H1 (cell line): ENCODE measurements around the gene CEP126. TPM values are rescaled to one million over a fixed set of nuclear protein-coding genes. Genes with fewer than 3 reads are reported as not detected.

Experiments
- CTCF ChIA-PET: fragments of 300-600 bp; sonication (Branson Sonifier 250); formaldehyde crosslinking; loops from one replicate; lab custom pipeline; 2021; ENCODE audit not compliant: partially characterized antibody; lab: Charles Lee
- POLR2A ChIA-PET: fragments of 300-600 bp; sonication (Branson Sonifier 250); formaldehyde crosslinking; loops from one replicate; lab custom pipeline; 2021; ENCODE audit warnings: inconsistent platforms; ENCODE audit not compliant: partially characterized antibody; lab: Charles Lee
- DNase-seq, 2 experiments: peaks; one replicate each; pipeline versions ENCODE4 v3.0.0 to v3.0.0-alpha.2; 2010 to 2022; ENCODE audit warnings: low spot score in 2 of 2, low read depth in 1 of 2, mixed read lengths in 1 of 2
- FAIRE-seq: peaks from 2 replicates; lab custom pipeline; 2011; peaks lifted over from hg19 to GRCh38; lab: Jason Lieb, UNC
- H2AFZ ChIP-seq: 2 replicates; pipeline ENCODE4 v1.8.1; 2012; ENCODE audit warnings: low read length, inconsistent platforms
- H2AK5ac ChIP-seq: 2 replicates; pipeline ENCODE4 v1.6.1; 2013; ENCODE audit warnings: low read depth, low read length
- H2BK120ac ChIP-seq: replicated peaks from 2 replicates; pipeline ENCODE3; 2013; ENCODE audit warnings: low read depth, low read length, inconsistent platforms
- H2BK12ac ChIP-seq: 2 replicates; pipeline ENCODE4 v1.6.1; 2013; ENCODE audit warnings: low read depth, low read length
- H2BK15ac ChIP-seq: 2 replicates; pipeline ENCODE4 v1.6.1; 2013; ENCODE audit warnings: low read length
- H2BK20ac ChIP-seq: 2 replicates; pipeline ENCODE4 v1.6.1; 2013; ENCODE audit warnings: low read length
- H2BK5ac ChIP-seq: 2 replicates; pipeline ENCODE4 v1.6.1; 2013; ENCODE audit warnings: low read depth, low read length
- H3K14ac ChIP-seq: 2 replicates; pipeline ENCODE4 v1.6.1; 2013; ENCODE audit warnings: inconsistent platforms; ENCODE audit not compliant: insufficient read length
- H3K18ac ChIP-seq: 2 replicates; pipeline ENCODE4 v1.6.1; 2013; ENCODE audit warnings: low read length; ENCODE audit errors: extremely low read depth
- H3K23ac ChIP-seq: 2 replicates; pipeline ENCODE4 v1.6.1; 2013; ENCODE audit warnings: inconsistent platforms; ENCODE audit not compliant: insufficient read length
- H3K23me2 ChIP-seq: 2 replicates; pipeline ENCODE4 v1.6.1; 2013; ENCODE audit warnings: low read depth, low read length
- H3K27ac ChIP-seq: 2 replicates; pipeline ENCODE4 v1.6.1; 2011; ENCODE audit warnings: low read depth, low read length, inconsistent platforms
- H3K27me3 ChIP-seq, 4 experiments: replicated peaks in 1 of 4; 1 replicate in 1 of 4; 2 replicates in 3 of 4; pipeline versions ENCODE4 v1.6.1 to v1.8.1; 2011 to 2013; ENCODE audit warnings: low read length in 3 of 4, mild to moderate bottlenecking in 3 of 4, inconsistent platforms in 2 of 4, mixed read lengths in 2 of 4, moderate library complexity in 1 of 4; ENCODE audit not compliant: control insufficient read depth in 3 of 4, insufficient read depth in 3 of 4; ENCODE audit errors: extremely low read depth in 1 of 4
- H3K36me3 ChIP-seq, 4 experiments: 2 replicates each; pipeline versions ENCODE4 v1.6.1 to v1.8.1; 2011 to 2013; ENCODE audit warnings: mild to moderate bottlenecking in 4 of 4, low read length in 3 of 4, moderate library complexity in 2 of 4, control low read depth in 1 of 4, inconsistent platforms in 1 of 4; ENCODE audit not compliant: insufficient read depth in 4 of 4, control insufficient read depth in 2 of 4
- H3K4ac ChIP-seq: replicated peaks from 2 replicates; pipeline ENCODE3; 2013; ENCODE audit warnings: low read length, low read depth, mixed read lengths, inconsistent platforms; ENCODE audit not compliant: insufficient read length
- H3K4me1 ChIP-seq, 4 experiments: replicated peaks in 1 of 4; 1 replicate in 1 of 4; 2 replicates in 3 of 4; pipeline versions ENCODE4 v1.6.1 to v1.8.1; 2011 to 2013; ENCODE audit warnings: low read length in 3 of 4, inconsistent platforms in 2 of 4, mixed read lengths in 1 of 4; ENCODE audit not compliant: insufficient read depth in 4 of 4, control insufficient read depth in 3 of 4
- H3K4me2 ChIP-seq, 2 experiments: 2 replicates each; pipeline versions ENCODE4 v1.6.1 to v1.8.1; 2011 to 2013; ENCODE audit warnings: low read depth in 2 of 2, low read length in 2 of 2, control low read depth in 1 of 2, inconsistent platforms in 1 of 2, mild to moderate bottlenecking in 1 of 2; ENCODE audit not compliant: insufficient read depth in 1 of 2
- H3K4me3 ChIP-seq, 4 experiments: fragments of 200-600, 300-600 bp in 1 of 4; sonication (generic), shearing (Covaris generic), sonication (Bioruptor Twin) in 1 of 4; 2 replicates each; pipeline versions ENCODE4 v1.5.1 to v1.8.1; 2011 to 2016; ENCODE audit warnings: low read length in 4 of 4, low read depth in 3 of 4, control low read depth in 2 of 4, inconsistent platforms in 2 of 4, mild to moderate bottlenecking in 2 of 4, mixed read lengths in 1 of 4, moderate library complexity in 1 of 4; ENCODE audit not compliant: insufficient read depth in 2 of 4; ENCODE audit errors: extremely low read depth in 1 of 4
- H3K56ac ChIP-seq: replicated peaks from 2 replicates; pipeline ENCODE3; 2013; ENCODE audit warnings: low read depth, mild to moderate bottlenecking, mixed read lengths, low read length, inconsistent platforms; ENCODE audit not compliant: insufficient read length
- H3K79me1 ChIP-seq: 2 replicates; pipeline ENCODE4 v1.6.1; 2013; ENCODE audit warnings: low read depth, low read length, control low read depth
- H3K79me2 ChIP-seq, 2 experiments: 2 replicates each; pipeline versions ENCODE4 v1.6.1 to v1.8.1; 2012 to 2013; ENCODE audit warnings: low read length in 2 of 2, mild to moderate bottlenecking in 2 of 2, inconsistent platforms in 1 of 2; ENCODE audit not compliant: insufficient read depth in 2 of 2, control insufficient read depth in 1 of 2
- H3K9ac ChIP-seq, 4 experiments: replicated peaks in 1 of 4; 1 replicate in 1 of 4; 2 replicates in 3 of 4; pipeline versions ENCODE4 v1.6.1 to v1.8.1; 2011 to 2013; ENCODE audit warnings: low read depth in 3 of 4, low read length in 3 of 4, control low read depth in 2 of 4, mild to moderate bottlenecking in 2 of 4, moderate library complexity in 2 of 4, inconsistent platforms in 1 of 4; ENCODE audit errors: extremely low read depth in 1 of 4
- H3K9me3 ChIP-seq, 2 experiments: 2 replicates each; pipeline versions ENCODE4 v1.6.1 to v1.8.1; 2012 to 2013; ENCODE audit warnings: mild to moderate bottlenecking in 2 of 2, moderate library complexity in 2 of 2, control low read depth in 1 of 2, inconsistent platforms in 1 of 2, low read depth in 1 of 2, low read length in 1 of 2, mixed read lengths in 1 of 2; ENCODE audit not compliant: insufficient read depth in 2 of 2
- H4K20me1 ChIP-seq, 2 experiments: replicated peaks in 1 of 2; 2 replicates each; pipeline versions ENCODE3 to v1.8.1; 2011 to 2013; ENCODE audit warnings: inconsistent platforms in 2 of 2, low read length in 2 of 2, mild to moderate bottlenecking in 1 of 2; ENCODE audit not compliant: insufficient read depth in 2 of 2, control insufficient read depth in 1 of 2
- H4K5ac ChIP-seq: 2 replicates; pipeline ENCODE4 v1.6.1; 2013; ENCODE audit warnings: low read length, low read depth, mixed read lengths, inconsistent platforms; ENCODE audit not compliant: insufficient read length
- H4K8ac ChIP-seq: 2 replicates; pipeline ENCODE4 v1.8.0; 2013; ENCODE audit warnings: mild to moderate bottlenecking, moderate library complexity, low read length, inconsistent platforms; ENCODE audit not compliant: insufficient read depth; ENCODE audit errors: extremely low read depth
- H4K91ac ChIP-seq: replicated peaks from 2 replicates; pipeline ENCODE3; 2013; ENCODE audit warnings: low read length, mixed read lengths, inconsistent platforms; ENCODE audit not compliant: insufficient read length
- ASH2L ChIP-seq: fragments of 200-600, 300-600 bp; sonication (generic); IDR thresholded peaks from one replicate; pipeline ENCODE4 v1.7.1; 2017; ENCODE audit warnings: low read length
- BRCA1 ChIP-seq: IDR thresholded peaks from 2 replicates; pipeline ENCODE4 v1.6.1; 2012; ENCODE audit warnings: low read depth, low read length, improper control_type of control experiment
- CHD1 ChIP-seq: IDR thresholded peaks from 2 replicates; pipeline ENCODE4 v1.6.1; 2012; ENCODE audit warnings: low read depth, low read length, improper control_type of control experiment
- CHD2 ChIP-seq: IDR thresholded peaks from 2 replicates; pipeline ENCODE4 v1.6.1; 2012; ENCODE audit warnings: low read length, improper control_type of control experiment
- CREB1 ChIP-seq: IDR thresholded peaks from 2 replicates; pipeline ENCODE4 v1.6.1; 2012; ENCODE audit warnings: inconsistent platforms
- EP300 ChIP-seq, 2 experiments: IDR thresholded peaks; 1 replicate in 1 of 2; 2 replicates in 1 of 2; pipeline ENCODE4 v1.6.1; 2011 to 2012; ENCODE audit warnings: low read depth in 2 of 2, low read length in 2 of 2, mild to moderate bottlenecking in 2 of 2, borderline replicate concordance in 1 of 2, inconsistent platforms in 1 of 2, moderate library complexity in 1 of 2
- FOSL1 ChIP-seq: IDR thresholded peaks from 2 replicates; pipeline ENCODE4 v1.6.1; 2011; ENCODE audit warnings: mild to moderate bottlenecking, low read depth, low read length, moderate library complexity; ENCODE audit not compliant: insufficient read depth
- KDM5A ChIP-seq: fragments of 200-600 bp; IDR thresholded peaks from 2 replicates; pipeline ENCODE4 v1.7.1; 2012; ENCODE audit warnings: mild to moderate bottlenecking, low read length, inconsistent platforms, mixed read lengths
- POU5F1 ChIP-seq: IDR thresholded peaks from 2 replicates; pipeline ENCODE4 v1.6.1; 2011; ENCODE audit warnings: low read depth, mild to moderate bottlenecking, low read length, moderate library complexity
- RBBP5 ChIP-seq: IDR thresholded peaks from 2 replicates; pipeline ENCODE4 v1.7.1; 2012; ENCODE audit warnings: low read depth, mild to moderate bottlenecking, inconsistent platforms, low read length, moderate library complexity, borderline replicate concordance
- RNF2 ChIP-seq: fragments of 200-900, 300-1000 bp; sonication (generic); IDR thresholded peaks from 2 replicates; pipeline ENCODE4 v1.7.1; 2016; ENCODE audit warnings: borderline replicate concordance, low read depth, mild to moderate bottlenecking, antibody characterized with exemption, low read length; ENCODE audit not compliant: poor library complexity, severe bottlenecking; ENCODE audit errors: missing control alignments
- RXRA ChIP-seq: IDR thresholded peaks from 2 replicates; pipeline ENCODE4 v1.6.1; 2011; ENCODE audit warnings: low read depth, mild to moderate bottlenecking, low read length, moderate library complexity; ENCODE audit not compliant: insufficient read depth
- SP4 ChIP-seq: IDR thresholded peaks from 2 replicates; pipeline ENCODE4 v1.6.1; 2012; ENCODE audit warnings: low read length, inconsistent platforms
- SRF ChIP-seq: IDR thresholded peaks from 2 replicates; pipeline ENCODE4 v1.6.1; 2011; ENCODE audit warnings: mild to moderate bottlenecking, low read depth, low read length, moderate library complexity
- TEAD4 ChIP-seq: IDR thresholded peaks from 2 replicates; pipeline ENCODE4 v1.6.1; 2012; ENCODE audit warnings: low read depth, low read length, inconsistent platforms, mixed read lengths
- polyA plus RNA-seq, 7 experiments: library from polyadenylated mRNA; depleted of rRNA in 3 of 7; stranded (reverse) in 5 of 7; unstranded in 2 of 7; fragments of >200 nt in 5 of 7; fragments of 200-250 nt in 2 of 7; gene quantifications; 1 replicate in 5 of 7; 2 replicates in 1 of 7; 4 replicates in 1 of 7; pipeline versions ENCODE4 v1.2.1 to v1.2.3, GENCODE V29; 2011 to 2013; ENCODE audit warnings: missing spikeins in 2 of 7, mixed read lengths in 2 of 7
- total RNA-seq: library from RNA; stranded (reverse); fragmentation: NEBNext Ultra II Directional; extraction: Animal tissue kit (Norgen Biotek cat#: 25700); gene quantifications from 2 replicates; pipeline ENCODE4 v1.2.1, GENCODE V29; 2021
- TF ChIP-seq, protein P1 (sequence below): IDR thresholded peaks from 2 replicates; pipeline ENCODE4 v1.6.1; 2012; ENCODE audit warnings: inconsistent platforms

Gene CEP126
- total and polyA plus RNA-seq, 2 of the 8 experiments (the other 6 are each of a cell fraction or from before 2014, with no cell fraction given) = 0.76 to 1.9 TPM

DNA sequence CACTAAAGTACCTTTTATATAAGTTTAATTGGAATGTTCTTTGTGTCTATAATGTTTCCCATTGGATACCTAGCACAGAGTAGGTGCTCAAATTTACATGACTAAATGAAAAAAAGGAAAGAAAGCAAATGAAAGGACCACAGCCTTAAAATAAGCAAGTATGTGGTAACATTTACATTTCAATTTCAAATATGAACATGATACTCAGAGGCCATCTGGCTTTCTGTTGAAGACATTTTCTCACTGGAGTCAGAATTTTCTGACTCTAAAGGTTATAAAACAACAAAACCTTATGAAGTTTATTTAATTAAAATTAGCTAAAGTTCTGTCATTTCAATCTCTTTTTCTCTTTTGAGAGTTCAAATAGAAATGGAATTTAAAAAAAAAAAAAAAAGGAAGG is 2.4 kb downstream of the CEP126 start:
- no peaks in the 10 kb centered on the region for H3K27me3 ChIP-seq
- no peak overlapping the region for H2BK12ac ChIP-seq
- H3K79me2 ChIP-seq = no peaks in the 10 kb centered on the region
- H2BK15ac ChIP-seq = no peak overlapping the region
- no peak for DNase-seq
- no peaks in the 10 kb centered on the region for H3K36me3 ChIP-seq
- H3K27ac ChIP-seq = no peak overlapping the region
- H3K4me3 ChIP-seq = no peak overlapping the region
- H4K5ac ChIP-seq = no peak overlapping the region
- H3K4me2 ChIP-seq = no peak overlapping the region
- no peak overlapping the region for H2AFZ ChIP-seq
- no peak overlapping the region for H3K4ac ChIP-seq
- POLR2A ChIA-PET = no interaction called here
- H3K4me1 ChIP-seq = peaks cover 0 to 3% (median 2%) of the 10 kb centered on the region in 4 experiments; a peak in 4 of 7 replicates
- H3K56ac ChIP-seq = no peak overlapping the region
- no peak for FAIRE-seq
- H3K18ac ChIP-seq = no peak overlapping the region
- H3K23me2 ChIP-seq = peaks cover 6% of the 10 kb centered on the region
- no peak overlapping the region for H2BK120ac ChIP-seq
- no peak overlapping the region for H2BK5ac ChIP-seq
- H3K9me3 ChIP-seq = no peaks in the 10 kb centered on the region
- H4K20me1 ChIP-seq = no peaks in the 10 kb centered on the region
- H3K14ac ChIP-seq = no peak overlapping the region
- no peak overlapping the region for H2AK5ac ChIP-seq
- no peaks in the 10 kb centered on the region for H3K79me1 ChIP-seq
- H3K23ac ChIP-seq = no peak overlapping the region
- CTCF ChIA-PET = interaction anchor here (1.4 kb wide), 1 partner anchor 24 kb away, joined by 4 read pairs; no protein-coding TSS in a partner anchor
- no peak overlapping the region for H4K8ac ChIP-seq
- H3K9ac ChIP-seq = no peak overlapping the region
- H4K91ac ChIP-seq = no peak overlapping the region
- H2BK20ac ChIP-seq = no peak overlapping the region
- TF ChIP-seq CHD2 (no peak), FOSL1 (no peak), TEAD4 (no peak), SP4 (no peak), POU5F1 (no peak), CREB1 (no peak), CHD1 (no peak), RNF2 (no peak), SRF (no peak), EP300 (IDR thresholded peaks at IDR 0.05; ENCODE audit: borderline replicate concordance in 1 of 2, low read depth in 2 of 2, low read length in 2 of 2) (no peak), RBBP5 (no peak), BRCA1 (no peak), KDM5A (no peak), RXRA (no peak), ASH2L (no peak)
- TF ChIP-seq, protein P1, sequence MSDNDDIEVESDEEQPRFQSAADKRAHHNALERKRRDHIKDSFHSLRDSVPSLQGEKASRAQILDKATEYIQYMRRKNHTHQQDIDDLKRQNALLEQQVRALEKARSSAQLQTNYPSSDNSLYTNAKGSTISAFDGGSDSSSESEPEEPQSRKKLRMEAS = no peak
